SH-SY5Y (cell line): ENCODE results near the gene ZBTB7C.

Experiments used
- GATA2 ChIP-seq: IDR thresholded peaks from 2 replicates; pipeline ENCODE4 v1.6.1; 2011; ENCODE audit warnings: mild to moderate bottlenecking, low read depth, low read length
- GATA3 ChIP-seq: IDR thresholded peaks from 2 replicates; pipeline ENCODE4 v1.6.1; 2011; ENCODE audit warnings: low read depth, mild to moderate bottlenecking, low read length, moderate library complexity

DNA sequence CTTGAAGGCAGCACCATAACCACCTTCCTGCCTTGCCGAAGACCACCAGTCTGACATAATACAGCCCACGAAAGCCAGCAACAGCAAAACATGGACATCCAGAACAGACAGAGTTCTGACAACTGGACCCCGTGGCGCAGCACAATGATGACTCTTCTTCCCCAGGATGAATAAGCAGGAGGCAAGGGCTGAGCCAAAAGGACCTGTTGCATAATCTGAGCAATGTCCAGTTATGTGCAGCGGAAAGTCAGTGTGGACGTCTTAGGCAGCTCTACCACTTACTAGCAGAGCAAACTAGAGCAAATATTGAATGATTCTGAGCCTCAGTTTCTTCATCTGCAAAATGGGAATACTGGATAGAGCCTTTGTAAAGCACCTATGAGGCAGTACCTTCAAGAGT lies 225.1 kb downstream of the ZBTB7C start:
- TF ChIP-seq GATA2 (no peak), GATA3 (no peak)
